ENCODE measurements around the gene FHAD1.

The FHAD1 gene

GRCh38 chr1:15445390-15446122, 198.5 kb downstream of the FHAD1 start:
- no peak for DNase-seq

- no peak for DNase-seq
Observed at GRCh38 chr1:15446212-15446611, 199.2 kb downstream of the FHAD1 start.

Data from NCI-H187 treated with DMSO at 0.1 percent for 48 hours (cell line).